H1 (cell line): ENCODE measurements around the gene PIK3R5. TPM values are rescaled to one million over a fixed set of nuclear protein-coding genes. Genes with fewer than 3 reads are reported as not detected.

Experiments
- CTCF ChIA-PET: fragments of 300-600 bp; sonication (Branson Sonifier 250); formaldehyde crosslinking; loops from one replicate; lab custom pipeline; 2021; ENCODE audit not compliant: partially characterized antibody; lab: Charles Lee
- POLR2A ChIA-PET: fragments of 300-600 bp; sonication (Branson Sonifier 250); formaldehyde crosslinking; loops from one replicate; lab custom pipeline; 2021; ENCODE audit warnings: inconsistent platforms; ENCODE audit not compliant: partially characterized antibody; lab: Charles Lee
- DNase-seq, 2 experiments: peaks; one replicate each; pipeline versions ENCODE4 v3.0.0 to v3.0.0-alpha.2; 2010 to 2022; ENCODE audit warnings: low spot score in 2 of 2, low read depth in 1 of 2, mixed read lengths in 1 of 2
- FAIRE-seq: peaks from 2 replicates; lab custom pipeline; 2011; peaks lifted over from hg19 to GRCh38; lab: Jason Lieb, UNC
- H2AFZ ChIP-seq: 2 replicates; pipeline ENCODE4 v1.8.1; 2012; ENCODE audit warnings: low read length, inconsistent platforms
- H2AK5ac ChIP-seq: 2 replicates; pipeline ENCODE4 v1.6.1; 2013; ENCODE audit warnings: low read depth, low read length
- H2BK120ac ChIP-seq: replicated peaks from 2 replicates; pipeline ENCODE3; 2013; ENCODE audit warnings: low read depth, low read length, inconsistent platforms
- H2BK12ac ChIP-seq: 2 replicates; pipeline ENCODE4 v1.6.1; 2013; ENCODE audit warnings: low read depth, low read length
- H2BK15ac ChIP-seq: 2 replicates; pipeline ENCODE4 v1.6.1; 2013; ENCODE audit warnings: low read length
- H2BK20ac ChIP-seq: 2 replicates; pipeline ENCODE4 v1.6.1; 2013; ENCODE audit warnings: low read length
- H2BK5ac ChIP-seq: 2 replicates; pipeline ENCODE4 v1.6.1; 2013; ENCODE audit warnings: low read depth, low read length
- H3K14ac ChIP-seq: 2 replicates; pipeline ENCODE4 v1.6.1; 2013; ENCODE audit warnings: inconsistent platforms; ENCODE audit not compliant: insufficient read length
- H3K18ac ChIP-seq: 2 replicates; pipeline ENCODE4 v1.6.1; 2013; ENCODE audit warnings: low read length; ENCODE audit errors: extremely low read depth
- H3K23ac ChIP-seq: 2 replicates; pipeline ENCODE4 v1.6.1; 2013; ENCODE audit warnings: inconsistent platforms; ENCODE audit not compliant: insufficient read length
- H3K23me2 ChIP-seq: 2 replicates; pipeline ENCODE4 v1.6.1; 2013; ENCODE audit warnings: low read depth, low read length
- H3K27ac ChIP-seq: 2 replicates; pipeline ENCODE4 v1.6.1; 2011; ENCODE audit warnings: low read depth, low read length, inconsistent platforms
- H3K27me3 ChIP-seq, 4 experiments: replicated peaks in 1 of 4; 1 replicate in 1 of 4; 2 replicates in 3 of 4; pipeline versions ENCODE4 v1.6.1 to v1.8.1; 2011 to 2013; ENCODE audit warnings: low read length in 3 of 4, mild to moderate bottlenecking in 3 of 4, inconsistent platforms in 2 of 4, mixed read lengths in 2 of 4, moderate library complexity in 1 of 4; ENCODE audit not compliant: control insufficient read depth in 3 of 4, insufficient read depth in 3 of 4; ENCODE audit errors: extremely low read depth in 1 of 4
- H3K36me3 ChIP-seq, 4 experiments: 2 replicates each; pipeline versions ENCODE4 v1.6.1 to v1.8.1; 2011 to 2013; ENCODE audit warnings: mild to moderate bottlenecking in 4 of 4, low read length in 3 of 4, moderate library complexity in 2 of 4, control low read depth in 1 of 4, inconsistent platforms in 1 of 4; ENCODE audit not compliant: insufficient read depth in 4 of 4, control insufficient read depth in 2 of 4
- H3K4ac ChIP-seq: replicated peaks from 2 replicates; pipeline ENCODE3; 2013; ENCODE audit warnings: low read length, low read depth, mixed read lengths, inconsistent platforms; ENCODE audit not compliant: insufficient read length
- H3K4me1 ChIP-seq, 4 experiments: replicated peaks in 1 of 4; 1 replicate in 1 of 4; 2 replicates in 3 of 4; pipeline versions ENCODE4 v1.6.1 to v1.8.1; 2011 to 2013; ENCODE audit warnings: low read length in 3 of 4, inconsistent platforms in 2 of 4, mixed read lengths in 1 of 4; ENCODE audit not compliant: insufficient read depth in 4 of 4, control insufficient read depth in 3 of 4
- H3K4me2 ChIP-seq, 2 experiments: 2 replicates each; pipeline versions ENCODE4 v1.6.1 to v1.8.1; 2011 to 2013; ENCODE audit warnings: low read depth in 2 of 2, low read length in 2 of 2, control low read depth in 1 of 2, inconsistent platforms in 1 of 2, mild to moderate bottlenecking in 1 of 2; ENCODE audit not compliant: insufficient read depth in 1 of 2
- H3K4me3 ChIP-seq, 4 experiments: fragments of 200-600, 300-600 bp in 1 of 4; sonication (generic), shearing (Covaris generic), sonication (Bioruptor Twin) in 1 of 4; 2 replicates each; pipeline versions ENCODE4 v1.5.1 to v1.8.1; 2011 to 2016; ENCODE audit warnings: low read length in 4 of 4, low read depth in 3 of 4, control low read depth in 2 of 4, inconsistent platforms in 2 of 4, mild to moderate bottlenecking in 2 of 4, mixed read lengths in 1 of 4, moderate library complexity in 1 of 4; ENCODE audit not compliant: insufficient read depth in 2 of 4; ENCODE audit errors: extremely low read depth in 1 of 4
- H3K56ac ChIP-seq: replicated peaks from 2 replicates; pipeline ENCODE3; 2013; ENCODE audit warnings: low read depth, mild to moderate bottlenecking, mixed read lengths, low read length, inconsistent platforms; ENCODE audit not compliant: insufficient read length
- H3K79me1 ChIP-seq: 2 replicates; pipeline ENCODE4 v1.6.1; 2013; ENCODE audit warnings: low read depth, low read length, control low read depth
- H3K79me2 ChIP-seq, 2 experiments: 2 replicates each; pipeline versions ENCODE4 v1.6.1 to v1.8.1; 2012 to 2013; ENCODE audit warnings: low read length in 2 of 2, mild to moderate bottlenecking in 2 of 2, inconsistent platforms in 1 of 2; ENCODE audit not compliant: insufficient read depth in 2 of 2, control insufficient read depth in 1 of 2
- H3K9ac ChIP-seq, 4 experiments: replicated peaks in 1 of 4; 1 replicate in 1 of 4; 2 replicates in 3 of 4; pipeline versions ENCODE4 v1.6.1 to v1.8.1; 2011 to 2013; ENCODE audit warnings: low read depth in 3 of 4, low read length in 3 of 4, control low read depth in 2 of 4, mild to moderate bottlenecking in 2 of 4, moderate library complexity in 2 of 4, inconsistent platforms in 1 of 4; ENCODE audit errors: extremely low read depth in 1 of 4
- H3K9me3 ChIP-seq, 2 experiments: 2 replicates each; pipeline versions ENCODE4 v1.6.1 to v1.8.1; 2012 to 2013; ENCODE audit warnings: mild to moderate bottlenecking in 2 of 2, moderate library complexity in 2 of 2, control low read depth in 1 of 2, inconsistent platforms in 1 of 2, low read depth in 1 of 2, low read length in 1 of 2, mixed read lengths in 1 of 2; ENCODE audit not compliant: insufficient read depth in 2 of 2
- H4K20me1 ChIP-seq, 2 experiments: replicated peaks in 1 of 2; 2 replicates each; pipeline versions ENCODE3 to v1.8.1; 2011 to 2013; ENCODE audit warnings: inconsistent platforms in 2 of 2, low read length in 2 of 2, mild to moderate bottlenecking in 1 of 2; ENCODE audit not compliant: insufficient read depth in 2 of 2, control insufficient read depth in 1 of 2
- H4K5ac ChIP-seq: 2 replicates; pipeline ENCODE4 v1.6.1; 2013; ENCODE audit warnings: low read length, low read depth, mixed read lengths, inconsistent platforms; ENCODE audit not compliant: insufficient read length
- H4K8ac ChIP-seq: 2 replicates; pipeline ENCODE4 v1.8.0; 2013; ENCODE audit warnings: mild to moderate bottlenecking, moderate library complexity, low read length, inconsistent platforms; ENCODE audit not compliant: insufficient read depth; ENCODE audit errors: extremely low read depth
- H4K91ac ChIP-seq: replicated peaks from 2 replicates; pipeline ENCODE3; 2013; ENCODE audit warnings: low read length, mixed read lengths, inconsistent platforms; ENCODE audit not compliant: insufficient read length
- EP300 ChIP-seq, 2 experiments: IDR thresholded peaks; 1 replicate in 1 of 2; 2 replicates in 1 of 2; pipeline ENCODE4 v1.6.1; 2011 to 2012; ENCODE audit warnings: low read depth in 2 of 2, low read length in 2 of 2, mild to moderate bottlenecking in 2 of 2, borderline replicate concordance in 1 of 2, inconsistent platforms in 1 of 2, moderate library complexity in 1 of 2
- WGBS, 2 experiments: shearing (Covaris generic) in 1 of 2; methylation state at CpG; one replicate each; pipeline versions ENCODE4 v1.1.6 to v1.1.7; 2013 to 2015; ENCODE audit warnings: low lambda C conversion rate in 2 of 2, mixed read lengths in 2 of 2, inconsistent platforms in 1 of 2, low coverage in 1 of 2, missing lambda C conversion rate in 1 of 2; ENCODE audit not compliant: insufficient replicate concordance in 2 of 2, insufficient coverage in 1 of 2, insufficient read length in 1 of 2; ENCODE audit errors: extremely low coverage in 1 of 2, missing lambda C conversion rate in 1 of 2; 5-methylcytosine and 5-hydroxymethylcytosine counted together
- polyA plus RNA-seq, 7 experiments: library from polyadenylated mRNA; depleted of rRNA in 3 of 7; stranded (reverse) in 5 of 7; unstranded in 2 of 7; fragments of >200 nt in 5 of 7; fragments of 200-250 nt in 2 of 7; gene quantifications; 1 replicate in 5 of 7; 2 replicates in 1 of 7; 4 replicates in 1 of 7; pipeline versions ENCODE4 v1.2.1 to v1.2.3, GENCODE V29; 2011 to 2013; ENCODE audit warnings: missing spikeins in 2 of 7, mixed read lengths in 2 of 7
- total RNA-seq: library from RNA; stranded (reverse); fragmentation: NEBNext Ultra II Directional; extraction: Animal tissue kit (Norgen Biotek cat#: 25700); gene quantifications from 2 replicates; pipeline ENCODE4 v1.2.1, GENCODE V29; 2021

Gene PIK3R5
- total and polyA plus RNA-seq, 2 of the 8 experiments (the other 6 are each of a cell fraction or from before 2014, with no cell fraction given): 2.7 to 4.3 TPM

GRCh38 chr17:8857919-8858318, 107.6 kb downstream of the PIK3R5 start:
- ChIA-PET POLR2A (interaction anchor here (1.0 kb wide), 1 partner anchor 21 kb away, joined by 3 read pairs; no protein-coding TSS in a partner anchor), CTCF (interaction anchor here (0.8 to 1.4 kb wide), 5 partner anchors 9 to 31 kb away, joined by 3 to 7 read pairs (median 4); partner anchors contain the start of gene PIK3R6)
- Histone ChIP-seq H2BK15ac (no peak overlapping the region), H2BK5ac (no peak overlapping the region), H3K4me2 (no peak overlapping the region), H2AFZ (no peak overlapping the region), H3K4ac (no peak overlapping the region), H3K4me3 (no peak overlapping the region), H4K5ac (no peak overlapping the region), H2BK120ac (no peak overlapping the region), H2AK5ac (no peak overlapping the region), H3K9ac (no peak overlapping the region), H3K23ac (no peak overlapping the region), H3K79me2 (no peaks in the 10 kb centered on the region), H4K8ac (no peak overlapping the region), H4K91ac (no peak overlapping the region), H2BK12ac (no peak overlapping the region), H3K56ac (no peak overlapping the region), H3K4me1 (peaks cover 0 to 6% (median 1%) of the 10 kb centered on the region in 4 experiments; a peak in 4 of 7 replicates), H3K27ac (no peak overlapping the region), H2BK20ac (no peak overlapping the region), H3K27me3 (no peaks in the 10 kb centered on the region), H3K36me3 (no peaks in the 10 kb centered on the region), H3K23me2 (no peaks in the 10 kb centered on the region), H3K9me3 (no peaks in the 10 kb centered on the region), H3K18ac (no peak overlapping the region), H3K79me1 (no peaks in the 10 kb centered on the region), H4K20me1 (no peaks in the 10 kb centered on the region), H3K14ac (no peak overlapping the region)
- TF ChIP-seq EP300 (IDR thresholded peaks at IDR 0.05; ENCODE audit: borderline replicate concordance in 1 of 2, low read depth in 2 of 2, low read length in 2 of 2): no peak
- 56% methylated on average over 5 of the region's 5 CpGs; no CpG with 5 or more reads in 1 of the 2 experiments for WGBS, 2 experiments
- DNase-seq (no peak), FAIRE-seq (no peak)
